ENCODE results near the gene SORCS2.

The SORCS2 gene

DNA sequence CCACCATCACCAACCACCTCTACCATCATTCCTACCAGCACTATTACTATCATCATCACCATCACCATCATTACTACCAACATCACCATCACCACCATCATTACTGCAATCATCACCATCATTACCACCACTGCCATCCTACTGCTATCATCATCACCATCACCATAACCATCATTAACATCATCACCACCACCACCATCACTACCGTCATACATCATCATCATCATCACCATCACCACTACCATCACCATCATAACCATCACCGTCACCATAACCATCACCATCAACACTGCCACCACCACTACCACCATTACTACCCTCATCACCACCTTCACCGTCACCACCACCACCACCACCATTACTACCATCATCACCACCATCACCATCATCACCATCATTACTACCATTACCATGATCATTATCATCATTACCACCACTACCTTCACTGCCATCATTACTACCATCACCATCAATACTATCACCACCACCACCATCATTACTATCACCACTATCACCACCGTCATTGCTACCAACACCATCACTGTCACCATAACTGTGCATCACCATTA, 170.6 kb downstream of the SORCS2 start:
- in situ Hi-C loops (cut with HindIII; ENCODE audit: low pct_ligation_motif_present, low sequenced_read_pairs) = no loop called here
- DNase-seq = no peak
- H3K4me3 ChIP-seq (ENCODE audit: low read depth, low read length) = no peak overlapping the region
- peaks cover 29% of the 10 kb centered on the region for H3K27me3 ChIP-seq (replicated peaks)
- TF ChIP-seq, protein P1, sequence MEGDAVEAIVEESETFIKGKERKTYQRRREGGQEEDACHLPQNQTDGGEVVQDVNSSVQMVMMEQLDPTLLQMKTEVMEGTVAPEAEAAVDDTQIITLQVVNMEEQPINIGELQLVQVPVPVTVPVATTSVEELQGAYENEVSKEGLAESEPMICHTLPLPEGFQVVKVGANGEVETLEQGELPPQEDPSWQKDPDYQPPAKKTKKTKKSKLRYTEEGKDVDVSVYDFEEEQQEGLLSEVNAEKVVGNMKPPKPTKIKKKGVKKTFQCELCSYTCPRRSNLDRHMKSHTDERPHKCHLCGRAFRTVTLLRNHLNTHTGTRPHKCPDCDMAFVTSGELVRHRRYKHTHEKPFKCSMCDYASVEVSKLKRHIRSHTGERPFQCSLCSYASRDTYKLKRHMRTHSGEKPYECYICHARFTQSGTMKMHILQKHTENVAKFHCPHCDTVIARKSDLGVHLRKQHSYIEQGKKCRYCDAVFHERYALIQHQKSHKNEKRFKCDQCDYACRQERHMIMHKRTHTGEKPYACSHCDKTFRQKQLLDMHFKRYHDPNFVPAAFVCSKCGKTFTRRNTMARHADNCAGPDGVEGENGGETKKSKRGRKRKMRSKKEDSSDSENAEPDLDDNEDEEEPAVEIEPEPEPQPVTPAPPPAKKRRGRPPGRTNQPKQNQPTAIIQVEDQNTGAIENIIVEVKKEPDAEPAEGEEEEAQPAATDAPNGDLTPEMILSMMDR (IDR thresholded peaks at IDR 0.05; ENCODE audit: low read depth, low read length, missing control alignments) = no peak
- H3K36me3 ChIP-seq (replicated peaks) = no peaks in the 10 kb centered on the region
- H3K27ac ChIP-seq = no peak overlapping the region

DNA sequence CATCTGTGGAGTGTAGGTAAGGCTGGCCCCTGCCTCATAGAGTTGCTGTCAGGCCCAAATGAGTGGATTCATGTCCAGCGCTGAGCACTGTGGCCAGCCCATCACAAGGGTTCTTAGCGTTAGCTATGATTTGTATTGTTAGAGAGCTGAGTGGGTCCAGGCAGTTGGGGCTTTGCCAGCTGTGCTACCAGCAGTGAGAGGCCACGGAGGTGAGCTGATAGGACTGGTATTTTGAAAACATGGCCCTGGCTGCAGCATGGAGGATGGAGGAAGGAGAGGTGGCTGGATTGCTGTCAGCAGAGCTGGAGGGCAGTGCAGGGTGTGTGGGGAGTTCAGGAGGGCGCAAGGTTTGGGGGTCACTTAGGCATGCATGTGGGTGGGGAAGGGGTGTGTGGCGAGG, 172.6 kb downstream of the SORCS2 start:
- Histone ChIP-seq H3K4me3 (ENCODE audit: low read depth, low read length) (no peak overlapping the region), H3K36me3 (replicated peaks) (no peaks in the 10 kb centered on the region), H3K27ac (no peak overlapping the region), H3K27me3 (replicated peaks) (peaks cover 34% of the 10 kb centered on the region)
- DNase-seq = no peak
- in situ Hi-C loops (cut with HindIII; ENCODE audit: low pct_ligation_motif_present, low sequenced_read_pairs) = no loop called here
- TF ChIP-seq, protein P1 (IDR thresholded peaks at IDR 0.05; ENCODE audit: low read depth, low read length, missing control alignments) = no peak

DNA sequence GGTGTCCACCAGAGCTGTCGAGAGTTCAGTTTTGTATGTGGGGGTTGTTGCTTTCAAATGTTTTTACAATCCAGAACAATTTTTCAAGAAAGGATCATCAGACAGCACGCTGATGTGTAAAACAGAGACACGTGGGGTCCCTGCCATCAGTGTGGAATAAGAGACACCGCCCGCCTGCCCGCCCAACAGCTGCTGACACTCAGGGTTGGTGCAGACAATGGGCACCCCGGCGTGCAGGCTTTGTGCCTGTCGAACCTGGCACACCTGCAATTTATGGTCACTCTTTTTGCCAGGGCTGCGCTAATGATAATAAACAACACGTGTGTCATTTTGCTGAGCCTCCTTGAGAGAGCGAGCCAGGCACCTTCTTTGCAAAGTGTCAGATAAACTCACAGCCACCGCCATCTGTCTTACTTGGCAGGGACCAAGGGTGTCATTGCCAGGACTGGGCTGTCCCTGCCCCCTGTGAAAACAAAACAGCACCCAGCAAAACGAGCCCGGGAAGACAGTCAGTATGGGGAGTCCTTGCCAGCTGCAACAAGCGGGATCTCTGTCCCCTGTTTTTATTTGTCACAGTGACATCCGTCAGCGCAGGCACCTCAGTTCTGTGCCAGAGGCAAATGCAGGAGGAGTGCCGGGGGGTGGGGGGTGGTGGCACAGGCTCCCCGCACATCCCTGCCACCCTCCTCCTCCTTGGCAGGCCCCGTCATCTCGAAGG, 173.3 kb downstream of the SORCS2 start:
- H3K27me3 ChIP-seq (replicated peaks) = peaks cover 34% of the 10 kb centered on the region
- no peak for DNase-seq
- TF ChIP-seq, protein P1 (IDR thresholded peaks at IDR 0.05; ENCODE audit: low read depth, low read length, missing control alignments) = no peak
- no peak overlapping the region for H3K27ac ChIP-seq
- H3K4me3 ChIP-seq (ENCODE audit: low read depth, low read length) = no peak overlapping the region
- in situ Hi-C loops (cut with HindIII; ENCODE audit: low pct_ligation_motif_present, low sequenced_read_pairs) = no loop called here
- H3K36me3 ChIP-seq (replicated peaks) = no peaks in the 10 kb centered on the region

DNA sequence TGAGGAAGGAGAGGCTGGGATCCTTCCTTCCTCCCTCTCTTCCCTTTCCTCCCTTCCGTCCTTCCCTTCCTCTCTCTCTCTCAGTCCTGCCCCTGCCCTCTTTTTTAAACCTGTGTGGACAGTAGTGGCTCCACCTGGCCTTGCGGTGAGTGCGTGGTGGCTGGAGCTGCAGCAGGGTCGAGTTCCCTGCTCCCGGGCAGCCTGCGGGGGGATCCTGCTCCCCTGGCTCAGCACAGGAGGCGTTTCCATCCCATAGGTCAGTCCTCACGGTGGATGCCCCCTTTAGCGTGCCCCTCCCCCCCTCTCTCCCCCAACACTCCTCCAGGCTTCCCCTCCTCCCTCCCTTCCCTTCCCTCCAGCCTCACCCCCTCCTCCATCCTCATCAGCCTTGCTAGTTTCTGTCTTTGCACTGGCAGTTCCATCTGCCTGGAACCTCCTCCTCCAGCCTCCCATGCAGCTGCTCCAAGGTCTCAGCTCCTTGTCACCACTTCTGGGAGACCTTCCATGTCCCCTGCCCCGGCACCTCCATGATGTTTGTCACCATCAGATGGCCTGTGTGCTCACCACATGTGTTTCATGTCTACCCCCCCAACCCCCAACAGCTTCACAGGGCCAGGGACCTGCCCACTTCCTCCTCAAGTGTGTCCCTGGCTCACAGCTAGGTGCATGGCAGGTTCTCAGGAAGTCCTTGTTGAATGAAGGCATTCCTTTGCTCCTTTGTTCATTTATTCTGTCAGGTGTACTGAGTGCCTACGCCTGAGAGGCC, 174.0 kb downstream of the SORCS2 start:
- no peak overlapping the region for H3K27ac ChIP-seq
- TF ChIP-seq, protein P1 (IDR thresholded peaks at IDR 0.05; ENCODE audit: low read depth, low read length, missing control alignments) = no peak
- no peak overlapping the region for H3K4me3 ChIP-seq (ENCODE audit: low read depth, low read length)
- H3K36me3 ChIP-seq (replicated peaks) = no peaks in the 10 kb centered on the region
- H3K27me3 ChIP-seq (replicated peaks) = peaks cover 34% of the 10 kb centered on the region
- in situ Hi-C loops (cut with HindIII; ENCODE audit: low pct_ligation_motif_present, low sequenced_read_pairs) = no loop called here
- DNase-seq = no peak

DNA sequence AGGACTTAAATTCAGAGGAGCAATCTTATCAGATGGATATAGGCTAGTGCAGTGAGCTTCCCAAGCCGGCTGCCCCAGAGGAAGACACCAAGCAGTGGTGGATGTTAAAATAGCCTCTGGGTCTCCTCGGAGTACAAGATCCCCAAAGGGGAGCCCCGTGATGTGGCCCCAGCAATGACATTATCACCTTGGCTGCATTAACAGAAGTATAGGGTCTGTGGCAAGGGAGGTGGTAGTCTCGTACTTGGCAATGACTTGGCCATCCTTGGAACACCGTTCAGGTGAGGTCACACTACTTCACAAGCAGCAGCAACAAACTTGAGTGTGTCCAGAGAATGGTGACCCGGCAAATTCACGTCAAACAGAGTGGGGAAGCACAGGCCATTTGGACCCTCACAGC, 174.6 kb downstream of the SORCS2 start:
- DNase-seq = no peak
- in situ Hi-C loops (cut with HindIII; ENCODE audit: low pct_ligation_motif_present, low sequenced_read_pairs) = no loop called here
- Histone ChIP-seq H3K4me3 (ENCODE audit: low read depth, low read length) (no peak overlapping the region), H3K27me3 (replicated peaks) (peaks cover 34% of the 10 kb centered on the region), H3K36me3 (replicated peaks) (no peaks in the 10 kb centered on the region), H3K27ac (no peak overlapping the region)
- TF ChIP-seq, protein P1 (IDR thresholded peaks at IDR 0.05; ENCODE audit: low read depth, low read length, missing control alignments) = no peak

Data from brain microvascular endothelial cell (primary cell).